Measurements from ENCODE around the gene TMPRSS7. TPM values are rescaled to one million over a fixed set of nuclear protein-coding genes. Genes with fewer than 3 reads are reported as not detected.

TMPRSS7 gene
- total RNA-seq, 1 experiment from 2014 or later, result not detected

- ChIA-PET POLR2A (no interaction called here), CTCF (no interaction called here)
- Histone ChIP-seq H3K27me3 (ENCODE audit: control insufficient read depth, insufficient read depth, low read length) (no peaks in the 10 kb centered on the region), H3K4me1 (ENCODE audit: control insufficient read depth, insufficient read depth, low read length) (peaks cover 14% of the 10 kb centered on the region), H3K36me3 (ENCODE audit: control insufficient read depth, insufficient read depth, low read length) (no peaks in the 10 kb centered on the region), H3K4me3 (ENCODE audit: low read depth in 2 of 2, low read length in 2 of 2) (no peak overlapping the region), H3K9me3 (ENCODE audit: control insufficient read depth, insufficient read depth, low read depth, low read length) (no peaks in the 10 kb centered on the region), H3K27ac (ENCODE audit: low read length) (no peak overlapping the region)
- ATAC-seq (no peak), DNase-seq (ENCODE audit: low read depth, low spot score) (no peak)
- BruUV-seq (replicated peaks), result no TSS peak
- in situ Hi-C loops (cut with HindIII; ENCODE audit: low pct_unique_long_range_greater_than_20kb, low sequenced_read_pairs) (no loop called here), intact Hi-C loops (cut with micrococcal nuclease; ENCODE audit: unreplicated experiment) (no loop called here)
- TF ChIP-seq SIN3A (IDR thresholded peaks at IDR 0.05; ENCODE audit: borderline replicate concordance, insufficient read depth, low read depth, low read length), result no peak
- no peak for TF ChIP-seq POLR2AphosphoS5 (IDR thresholded peaks at IDR 0.05; ENCODE audit: low read depth, low read length)
- TF ChIP-seq REST (IDR thresholded peaks at IDR 0.05; ENCODE audit: insufficient read depth in 1 of 2, low read depth in 2 of 2, low read length in 1 of 2), result no peak
- TF ChIP-seq, protein P1, sequence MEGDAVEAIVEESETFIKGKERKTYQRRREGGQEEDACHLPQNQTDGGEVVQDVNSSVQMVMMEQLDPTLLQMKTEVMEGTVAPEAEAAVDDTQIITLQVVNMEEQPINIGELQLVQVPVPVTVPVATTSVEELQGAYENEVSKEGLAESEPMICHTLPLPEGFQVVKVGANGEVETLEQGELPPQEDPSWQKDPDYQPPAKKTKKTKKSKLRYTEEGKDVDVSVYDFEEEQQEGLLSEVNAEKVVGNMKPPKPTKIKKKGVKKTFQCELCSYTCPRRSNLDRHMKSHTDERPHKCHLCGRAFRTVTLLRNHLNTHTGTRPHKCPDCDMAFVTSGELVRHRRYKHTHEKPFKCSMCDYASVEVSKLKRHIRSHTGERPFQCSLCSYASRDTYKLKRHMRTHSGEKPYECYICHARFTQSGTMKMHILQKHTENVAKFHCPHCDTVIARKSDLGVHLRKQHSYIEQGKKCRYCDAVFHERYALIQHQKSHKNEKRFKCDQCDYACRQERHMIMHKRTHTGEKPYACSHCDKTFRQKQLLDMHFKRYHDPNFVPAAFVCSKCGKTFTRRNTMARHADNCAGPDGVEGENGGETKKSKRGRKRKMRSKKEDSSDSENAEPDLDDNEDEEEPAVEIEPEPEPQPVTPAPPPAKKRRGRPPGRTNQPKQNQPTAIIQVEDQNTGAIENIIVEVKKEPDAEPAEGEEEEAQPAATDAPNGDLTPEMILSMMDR (IDR thresholded peaks at IDR 0.05), result no peak
- no peak for TF ChIP-seq TCF7L2 (IDR thresholded peaks at IDR 0.05; ENCODE audit: low read depth, low read length)
These were observed 67.4 kb downstream of the TMPRSS7 start for GRCh38 chr3:112101916-112102315.

GRCh38 chr3:112104774-112105173 is 70.2 kb downstream of the TMPRSS7 start:
- H3K27me3 ChIP-seq (ENCODE audit: control insufficient read depth, insufficient read depth, low read length), result no peaks in the 10 kb centered on the region
- H3K36me3 ChIP-seq (ENCODE audit: control insufficient read depth, insufficient read depth, low read length), result no peaks in the 10 kb centered on the region
- ATAC-seq, result no peak
- TF ChIP-seq SIN3A (IDR thresholded peaks at IDR 0.05; ENCODE audit: borderline replicate concordance, insufficient read depth, low read depth, low read length), result no peak
- TF ChIP-seq REST (IDR thresholded peaks at IDR 0.05; ENCODE audit: insufficient read depth in 1 of 2, low read depth in 2 of 2, low read length in 1 of 2), result no peak
- no peak for TF ChIP-seq TCF7L2 (IDR thresholded peaks at IDR 0.05; ENCODE audit: low read depth, low read length)
- TF ChIP-seq, protein P1 (IDR thresholded peaks at IDR 0.05), result no peak
- TF ChIP-seq POLR2AphosphoS5 (IDR thresholded peaks at IDR 0.05; ENCODE audit: low read depth, low read length), result no peak
- intact Hi-C loops (cut with micrococcal nuclease; ENCODE audit: unreplicated experiment), result no loop called here
- no peak overlapping the region for H3K4me3 ChIP-seq (ENCODE audit: low read depth in 2 of 2, low read length in 2 of 2)
- no TSS peak for BruUV-seq (replicated peaks)
- no peak for DNase-seq (ENCODE audit: low read depth, low spot score)
- ChIA-PET POLR2A (no interaction called here), CTCF (no interaction called here)
- no peak overlapping the region for H3K27ac ChIP-seq (ENCODE audit: low read length)
- H3K4me1 ChIP-seq (ENCODE audit: control insufficient read depth, insufficient read depth, low read length), result no peaks in the 10 kb centered on the region
- in situ Hi-C loops (cut with HindIII; ENCODE audit: low pct_unique_long_range_greater_than_20kb, low sequenced_read_pairs), result no loop called here
- no peaks in the 10 kb centered on the region for H3K9me3 ChIP-seq (ENCODE audit: control insufficient read depth, insufficient read depth, low read depth, low read length)
